Measurements from ENCODE around the gene CCDC169. TPM values are rescaled to one million over a fixed set of nuclear protein-coding genes. Genes with fewer than 3 reads are reported as not detected.
"Not testable (repeated sequence)": the region's sequence is repeated elsewhere in the genome, so short reads cannot be mapped to it uniquely, and the experiment has no call there.

CCDC169 gene
- total RNA-seq, 4 donors from 2014 or later: not detected

GRCh38 chr13:36325912-36326311 lies 28.3 kb upstream of the CCDC169 start:
- Histone ChIP-seq H3K27me3 (no peaks in the 10 kb centered on the region), H3K36me3 (peaks cover 0 to 25% (median 0%) of the 10 kb centered on the region in 3 donors), H3K9me3 (no peaks in the 10 kb centered on the region), H3K4me3 (no peak overlapping the region), H3K4me1 (no peaks in the 10 kb centered on the region), H3K27ac (no peak overlapping the region)
- DNase-seq: no peak
- TF ChIP-seq POLR2A (IDR thresholded peaks at IDR 0.05) (no peak), CTCF (IDR thresholded peaks at IDR 0.05) (no peak)

- H3K36me3 ChIP-seq: peaks cover 0 to 25% (median 0%) of the 10 kb centered on the region in 3 donors
- not testable (repeated sequence) for H3K27me3 ChIP-seq, H3K27ac ChIP-seq, H3K9me3 ChIP-seq, H3K4me3 ChIP-seq, H3K4me1 ChIP-seq, DNase-seq
These were observed 27.3 kb upstream of the CCDC169 start for GRCh38 chr13:36324881-36325280.

GRCh38 chr13:36323951-36324566 lies 26.4 kb upstream of the CCDC169 start:
- DNase-seq: no peak
- TF ChIP-seq POLR2A (IDR thresholded peaks at IDR 0.05) (no peak), CTCF (IDR thresholded peaks at IDR 0.05) (no peak)

GRCh38 chr13:36323408-36323807 lies 25.8 kb upstream of the CCDC169 start:
- no peaks in the 10 kb centered on the region for H3K27me3 ChIP-seq
- no peak overlapping the region for H3K27ac ChIP-seq
- peaks cover 0 to 23% (median 0%) of the 10 kb centered on the region in 3 donors for H3K36me3 ChIP-seq
- no peaks in the 10 kb centered on the region for H3K9me3 ChIP-seq
- no peak for DNase-seq
- TF ChIP-seq CTCF (IDR thresholded peaks at IDR 0.05) (no peak), POLR2A (IDR thresholded peaks at IDR 0.05) (no peak)
- no peaks in the 10 kb centered on the region for H3K4me1 ChIP-seq
- H3K4me3 ChIP-seq: no peak overlapping the region

More at GRCh38 chr13:36323951-36324566, 26.4 kb upstream of the CCDC169 start:
- no peaks in the 10 kb centered on the region for H3K4me1 ChIP-seq
- no peak overlapping the region for H3K4me3 ChIP-seq
- no peak overlapping the region for H3K27ac ChIP-seq
- no peaks in the 10 kb centered on the region for H3K9me3 ChIP-seq
- peaks cover 0 to 25% (median 0%) of the 10 kb centered on the region in 3 donors for H3K36me3 ChIP-seq
- H3K27me3 ChIP-seq: no peaks in the 10 kb centered on the region

- not testable (repeated sequence) for H3K27me3 ChIP-seq, H3K4me3 ChIP-seq, H3K9me3 ChIP-seq, H3K4me1 ChIP-seq, H3K27ac ChIP-seq, H3K36me3 ChIP-seq, DNase-seq
These were observed 22.2 kb upstream of the CCDC169 start for GRCh38 chr13:36319793-36320192.

- no peaks in the 10 kb centered on the region for H3K4me1 ChIP-seq
- H3K4me3 ChIP-seq: no peak overlapping the region
- no peak overlapping the region for H3K27ac ChIP-seq
- no peak for TF ChIP-seq CTCF (IDR thresholded peaks at IDR 0.05)
- TF ChIP-seq POLR2A (IDR thresholded peaks at IDR 0.05): no peak
- H3K36me3 ChIP-seq: peaks cover 0 to 23% (median 0%) of the 10 kb centered on the region in 3 donors
- no peaks in the 10 kb centered on the region for H3K9me3 ChIP-seq
- DNase-seq: no peak
- H3K27me3 ChIP-seq: no peaks in the 10 kb centered on the region
These were observed 15.7 kb upstream of the CCDC169 start for GRCh38 chr13:36313047-36313969.

All from Peyer's patch (tissue), 4 donors.